Hair follicular keratinocyte (primary cell): ENCODE measurements around the gene CRB1. TPM values are rescaled to one million over a fixed set of nuclear protein-coding genes. Genes with fewer than 3 reads are reported as not detected.

Experiments used
- total RNA-seq: library from RNA; depleted of rRNA; stranded (reverse); fragments of >200 nt; gene quantifications from 2 replicates; pipeline ENCODE4 v1.2.3, GENCODE V29; 2015

The CRB1 gene
- total RNA-seq, result not detected in 2 replicates

DNA sequence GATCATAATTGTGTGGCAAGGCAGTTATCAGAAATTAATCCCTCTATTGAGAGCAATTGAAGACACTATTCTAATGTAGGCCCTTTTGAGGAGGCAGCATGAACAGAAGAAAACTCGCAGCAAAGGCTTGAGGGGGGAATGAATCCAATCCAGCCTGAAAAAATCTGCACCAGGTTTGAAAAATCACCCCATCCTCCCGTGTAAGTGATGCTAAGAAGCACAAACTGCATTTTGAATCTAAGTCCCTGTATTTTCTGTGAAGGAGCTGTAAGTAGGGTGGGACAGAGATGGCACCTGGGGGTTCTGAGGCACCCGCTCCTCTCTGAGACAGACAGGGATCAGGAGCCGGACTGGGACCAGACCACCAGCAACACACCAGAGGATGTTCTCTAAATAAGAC lies at the start of gene CRB1:
TSS of gene CRB1 (plus strand) at position 241 of the 400 bp plus-strand sequence. CDS start 161 bp downstream, outside the sequence.

Other genes with a start within 250 kb of the CRB1 start
- not detected in 2 replicates for gene F13B, start 201.0 kb upstream of the CRB1 start, total RNA-seq
- gene ASPM, start 121.6 kb upstream of the CRB1 start, total RNA-seq, result 9.4 and 27.5 TPM in 2 replicates
- 6.6 and 9.3 TPM in 2 replicates for gene ZBTB41, start 67.0 kb upstream of the CRB1 start, total RNA-seq